Stimulated activated CD4-positive, alpha-beta T cell treated with anti-CD3 and anti-CD28 coated beads, Interleukin-15, amount 100 ng/mL, for 48 hours (primary cell): ENCODE results near the gene CIBAR2.

Experiments
- DNase-seq, 2 donors: peaks; one replicate each; pipeline ENCODE4 v3.0.0-alpha.2; 2020; ENCODE audit warnings: low read depth in 2 of 2

Gene CIBAR2

GRCh38 chr16:85083051-85083639 lies 29.1 kb downstream of the CIBAR2 start:
- DNase-seq = no peak

GRCh38 chr16:85082173-85083050 lies 29.9 kb downstream of the CIBAR2 start:
- DNase-seq = no peak

GRCh38 chr16:85081765-85082164 lies 30.5 kb downstream of the CIBAR2 start:
- no peak for DNase-seq

GRCh38 chr16:85081038-85081437 lies 31.2 kb downstream of the CIBAR2 start:
- DNase-seq = no peak

GRCh38 chr16:85079785-85080570 lies 32.3 kb downstream of the CIBAR2 start:
- no peak for DNase-seq

GRCh38 chr16:85078952-85079351 lies 33.3 kb downstream of the CIBAR2 start:
- DNase-seq = no peak

- DNase-seq = no peak
Measured at GRCh38 chr16:85078226-85078625, 34.0 kb downstream of the CIBAR2 start.

- DNase-seq = no peak
Measured at GRCh38 chr16:85077576-85078125, 34.6 kb downstream of the CIBAR2 start.

GRCh38 chr16:85077039-85077438 lies 35.2 kb downstream of the CIBAR2 start:
- DNase-seq = no peak

GRCh38 chr16:85075236-85075924 lies 36.9 kb downstream of the CIBAR2 start:
- no peak for DNase-seq

GRCh38 chr16:85074225-85074914 lies 37.9 kb downstream of the CIBAR2 start:
- no peak for DNase-seq

- DNase-seq = no peak
Measured at GRCh38 chr16:85072947-85073346, 39.3 kb downstream of the CIBAR2 start.

- DNase-seq = no peak
Measured at GRCh38 chr16:85072076-85072860, 40.0 kb downstream of the CIBAR2 start.

GRCh38 chr16:85069171-85069570 lies 43.1 kb downstream of the CIBAR2 start:
- DNase-seq = no peak

GRCh38 chr16:85068746-85069145 lies 43.5 kb downstream of the CIBAR2 start:
- no peak for DNase-seq

GRCh38 chr16:85067426-85067825 lies 44.8 kb downstream of the CIBAR2 start:
- DNase-seq = no peak

GRCh38 chr16:85067024-85067423 lies 45.2 kb downstream of the CIBAR2 start:
- no peak for DNase-seq

GRCh38 chr16:85066346-85066885 lies 45.9 kb downstream of the CIBAR2 start:
- no peak for DNase-seq

GRCh38 chr16:85065099-85065498 lies 47.2 kb downstream of the CIBAR2 start:
- DNase-seq = no peak

- DNase-seq = no peak
Measured at GRCh38 chr16:85064186-85064585, 48.1 kb downstream of the CIBAR2 start.
